ACC112 (cell line): ENCODE results near the gene SFXN2.
A peak's percentile ranks its signal among the peaks of the same experiment; 100 is the strongest.

Experiments
- H2AFZ ChIP-seq: fragments of 200-600 bp; sonication (generic); one replicate; pipeline ENCODE4 v1.6.0; 2017; ENCODE audit warnings: antibody characterized with exemption, low read length; ENCODE audit not compliant: unreplicated experiment
- H3K27ac ChIP-seq: fragments of 200-600 bp; sonication (generic); 2 replicates; pipeline ENCODE4 v1.5.1; 2014; ENCODE audit warnings: low read depth, mild to moderate bottlenecking, antibody characterized with exemption, low read length, moderate library complexity
- H3K27me3 ChIP-seq: fragments of 200-600 bp; sonication (generic); 2 replicates; pipeline ENCODE4 v1.6.1; 2014; ENCODE audit warnings: mild to moderate bottlenecking, antibody characterized with exemption, low read length, moderate library complexity, mixed read lengths; ENCODE audit not compliant: insufficient read depth
- H3K36me3 ChIP-seq: fragments of 200-600 bp; sonication (generic); 2 replicates; pipeline ENCODE4 v1.6.1; 2016; ENCODE audit warnings: mild to moderate bottlenecking, antibody characterized with exemption, low read length, moderate library complexity, mixed read lengths; ENCODE audit not compliant: insufficient read depth
- H3K4me1 ChIP-seq: fragments of 200-600 bp; sonication (generic); one replicate; pipeline ENCODE4 v1.6.1; 2016; ENCODE audit warnings: low read length, mixed read lengths; ENCODE audit not compliant: insufficient read depth, unreplicated experiment, control insufficient read depth
- H3K4me3 ChIP-seq: fragments of 200-600 bp; sonication (generic); 2 replicates; pipeline ENCODE4 v1.5.1; 2014; ENCODE audit warnings: mild to moderate bottlenecking, low read depth, low read length
- H3K79me2 ChIP-seq: fragments of 200-600 bp; sonication (generic); one replicate; pipeline ENCODE4 v1.6.0; 2016; ENCODE audit warnings: low read length; ENCODE audit not compliant: control insufficient read depth, unreplicated experiment, insufficient read depth

Gene SFXN2

DNA sequence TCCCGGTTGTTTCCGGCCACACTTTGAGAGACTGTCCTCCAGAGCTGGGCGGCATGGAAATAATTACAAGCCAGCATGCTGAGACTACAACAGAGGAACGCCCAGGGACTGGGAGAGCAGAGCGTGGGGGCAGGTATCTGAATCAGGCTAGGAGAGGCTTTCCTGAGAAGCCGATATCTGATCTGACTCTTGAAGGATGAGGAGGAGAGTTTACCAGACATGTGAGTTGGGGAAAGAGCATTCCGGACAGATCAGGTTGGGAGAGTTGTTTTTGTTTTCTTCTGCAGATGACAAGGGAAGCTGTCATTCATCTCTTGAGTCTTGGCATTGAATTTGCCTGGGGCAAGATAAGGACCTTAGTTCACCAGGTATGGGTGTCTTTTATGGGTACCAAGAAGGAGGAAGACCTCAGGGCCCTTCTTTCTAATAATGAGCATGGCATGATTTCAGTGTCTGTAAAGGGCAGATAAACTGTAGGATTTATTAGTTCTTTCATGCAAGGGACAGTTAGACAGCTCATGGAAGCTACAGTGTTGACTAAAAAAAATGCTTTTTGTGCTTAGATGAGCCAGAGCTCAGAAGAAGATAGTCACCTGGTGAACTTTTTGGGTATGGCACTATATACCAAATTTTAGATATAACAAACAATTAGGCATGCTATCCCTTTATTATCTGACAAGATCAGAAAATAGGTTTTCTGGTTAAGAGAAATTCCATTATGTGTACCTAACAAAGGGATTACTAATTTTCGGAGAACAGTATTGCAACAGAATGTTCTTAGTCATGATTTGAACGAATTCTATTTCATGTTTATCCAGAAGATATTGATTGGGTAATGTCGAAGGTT, 65.5 kb downstream of the SFXN2 start:
- Histone ChIP-seq H3K27me3 (no peaks in the 10 kb centered on the region), H3K4me3 (no peak overlapping the region; the same call in 1 of the 2 replicates), H3K27ac (peak overlapping the region; percentile 79), H3K4me1 (peaks cover 88% of the 10 kb centered on the region), H3K36me3 (no peaks in the 10 kb centered on the region), H3K79me2 (peaks cover 53% of the 10 kb centered on the region), H2AFZ (no peak overlapping the region)

- Histone ChIP-seq H3K36me3 (no peaks in the 10 kb centered on the region), H3K79me2 (peaks cover 56% of the 10 kb centered on the region)
Observed at GRCh38 chr10:102780527-102780808, 66.0 kb downstream of the SFXN2 start.

GRCh38 chr10:102781090-102781920, 66.9 kb downstream of the SFXN2 start:
- Histone ChIP-seq H3K27me3 (no peaks in the 10 kb centered on the region), H3K4me3 (no peak overlapping the region), H3K27ac (peak overlapping the region; percentile 96; the same call in 1 of the 2 replicates), H3K36me3 (no peaks in the 10 kb centered on the region), H2AFZ (no peak overlapping the region), H3K4me1 (peaks cover 79% of the 10 kb centered on the region), H3K79me2 (peaks cover 54% of the 10 kb centered on the region)

More at GRCh38 chr10:102780527-102780808, 66.0 kb downstream of the SFXN2 start:
- peaks cover 84% of the 10 kb centered on the region for H3K4me1 ChIP-seq
- H2AFZ ChIP-seq: no peak overlapping the region
- H3K27ac ChIP-seq: peak overlapping the region; percentile 11; the same call in 1 of the 2 replicates
- H3K27me3 ChIP-seq: no peaks in the 10 kb centered on the region
- no peak overlapping the region for H3K4me3 ChIP-seq

DNA sequence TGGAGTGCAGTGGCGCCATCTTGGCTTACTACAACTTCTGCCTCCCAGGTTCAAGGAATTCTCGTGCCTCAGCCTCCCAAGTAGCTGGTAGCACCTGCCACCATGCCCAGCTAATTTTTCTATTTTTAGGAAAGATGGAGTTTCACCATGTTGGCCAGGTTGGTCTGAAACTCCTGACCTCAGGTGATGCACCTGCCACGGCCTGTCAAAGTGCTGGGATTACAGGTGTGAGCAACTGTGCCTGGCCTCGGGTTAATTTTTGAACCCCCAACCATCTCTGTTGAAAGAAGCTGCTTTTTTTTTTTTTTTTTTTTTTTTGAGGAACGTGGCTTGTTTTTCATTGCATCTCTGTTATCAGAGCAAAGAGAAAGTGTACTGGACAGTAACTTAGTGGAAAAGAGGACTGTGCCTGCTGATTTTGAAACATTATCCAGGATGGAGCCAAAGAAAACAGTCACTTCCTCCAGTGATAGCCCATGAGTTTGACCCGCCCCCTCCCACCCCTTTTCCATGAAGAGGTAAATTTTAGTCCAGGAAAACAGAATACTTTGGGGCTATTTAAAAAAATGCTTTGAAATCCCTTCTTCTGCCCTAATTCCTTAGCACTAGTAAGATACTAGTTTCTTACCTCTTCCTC, 67.6 kb downstream of the SFXN2 start:
- Histone ChIP-seq H3K4me3 (peak overlapping the region; percentile 60), H3K4me1 (peaks cover 73% of the 10 kb centered on the region), H3K79me2 (peaks cover 61% of the 10 kb centered on the region), H3K36me3 (no peaks in the 10 kb centered on the region), H2AFZ (no peak overlapping the region), H3K27ac (peak overlapping the region; percentile 96), H3K27me3 (no peaks in the 10 kb centered on the region)

GRCh38 chr10:102782673-102783551, 68.5 kb downstream of the SFXN2 start:
- Histone ChIP-seq H3K79me2 (peaks cover 63% of the 10 kb centered on the region), H3K27me3 (no peaks in the 10 kb centered on the region), H3K4me1 (peaks cover 64% of the 10 kb centered on the region), H3K27ac (peak overlapping the region; percentile 96), H3K4me3 (peak overlapping the region; percentile 60), H2AFZ (no peak overlapping the region), H3K36me3 (no peaks in the 10 kb centered on the region)

GRCh38 chr10:102783568-102783967, 69.1 kb downstream of the SFXN2 start:
- Histone ChIP-seq H3K4me1 (peaks cover 58% of the 10 kb centered on the region), H2AFZ (no peak overlapping the region), H3K36me3 (no peaks in the 10 kb centered on the region), H3K79me2 (peaks cover 61% of the 10 kb centered on the region), H3K27me3 (no peaks in the 10 kb centered on the region), H3K27ac (peak overlapping the region; percentile 96), H3K4me3 (peak overlapping the region; percentile 60)

- Histone ChIP-seq H3K4me1 (peaks cover 35% of the 10 kb centered on the region), H3K36me3 (no peaks in the 10 kb centered on the region), H3K27ac (peak overlapping the region; percentile 24; the same call in 1 of the 2 replicates), H3K27me3 (no peaks in the 10 kb centered on the region), H2AFZ (no peak overlapping the region), H3K4me3 (no peak overlapping the region), H3K79me2 (peaks cover 48% of the 10 kb centered on the region)
Observed at GRCh38 chr10:102785818-102786217, 71.4 kb downstream of the SFXN2 start.

DNA sequence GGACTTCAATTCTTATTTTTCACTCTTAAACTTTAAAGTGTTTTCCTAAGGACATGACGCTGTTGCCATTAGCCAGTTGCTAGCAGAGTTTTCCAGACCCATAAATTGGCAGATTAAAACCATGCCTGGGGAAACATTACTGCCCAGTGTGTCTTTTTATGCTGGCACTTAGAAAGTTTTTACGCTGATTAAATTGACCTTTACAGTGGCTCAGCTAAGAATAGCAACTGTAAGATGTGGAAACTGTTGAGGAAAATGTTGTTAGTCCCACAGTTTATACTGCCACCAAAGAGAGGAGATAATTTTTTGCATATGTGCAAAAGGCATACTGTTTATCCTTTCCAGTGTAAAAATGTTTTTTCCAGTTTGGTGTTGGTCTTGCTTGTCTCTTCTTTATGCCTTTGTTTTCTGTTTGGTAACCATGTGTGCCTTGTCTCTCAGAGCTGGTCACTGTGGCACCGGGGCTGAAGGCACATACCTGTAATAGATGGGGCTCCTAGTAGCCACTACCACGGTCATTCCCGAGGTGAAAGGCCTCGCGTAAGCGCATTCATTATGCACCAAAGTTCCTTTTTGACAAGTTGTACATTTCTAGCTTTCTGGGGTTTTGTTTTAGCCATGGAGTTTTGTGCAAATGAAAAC, 77.4 kb downstream of the SFXN2 start:
- no peak overlapping the region for H3K27ac ChIP-seq
- no peaks in the 10 kb centered on the region for H3K27me3 ChIP-seq
- peaks cover 14% of the 10 kb centered on the region for H3K4me1 ChIP-seq
- H3K4me3 ChIP-seq: no peak overlapping the region
- no peak overlapping the region for H2AFZ ChIP-seq
- H3K79me2 ChIP-seq: peaks cover 24% of the 10 kb centered on the region
- H3K36me3 ChIP-seq: no peaks in the 10 kb centered on the region
